ENCODE data around the gene SLC7A6. TPM values are rescaled to one million over a fixed set of nuclear protein-coding genes. Genes with fewer than 3 reads are reported as not detected.

SLC7A6 gene
- total RNA-seq, 1 experiment from 2014 or later = 22.2 TPM

DNA sequence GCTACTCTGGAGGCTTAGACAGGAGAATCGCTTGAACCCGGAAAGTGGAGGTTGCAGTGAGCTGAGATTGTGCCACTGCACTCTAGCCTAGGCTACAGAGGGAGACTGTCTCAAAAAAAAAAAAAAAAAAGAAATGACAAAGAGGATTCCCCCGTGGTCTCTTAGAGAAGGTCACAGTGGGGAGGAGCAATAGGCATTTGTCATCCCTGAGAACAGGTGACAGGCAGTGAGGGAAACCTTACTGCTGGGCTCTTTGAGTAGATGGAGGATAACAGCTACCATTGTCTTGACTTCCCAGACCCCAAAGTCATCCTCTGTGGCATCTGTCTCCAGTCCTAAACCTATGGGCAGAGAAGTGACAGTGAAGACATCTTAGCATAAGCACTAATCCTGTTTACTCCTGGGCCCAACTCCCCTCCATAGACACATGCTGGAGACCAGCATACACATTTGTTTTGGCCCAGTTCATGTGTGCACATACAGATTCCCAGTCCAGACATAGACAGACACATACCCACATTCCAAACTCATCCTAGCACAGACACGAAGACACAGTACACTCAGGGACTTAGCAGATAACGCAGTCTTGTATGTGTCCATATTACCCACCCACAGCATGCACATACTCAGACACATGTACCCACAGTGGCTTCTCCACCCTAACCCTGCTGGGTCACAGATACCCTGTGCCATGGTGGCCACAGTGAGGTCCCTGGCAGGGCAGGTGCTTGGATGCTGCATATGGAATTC is 31.1 kb upstream of the SLC7A6 start:
- DNase-seq (ENCODE audit: low read depth, low spot score) = no peak
- in situ Hi-C loops (cut with HindIII; ENCODE audit: low pct_unique_long_range_greater_than_20kb, low sequenced_read_pairs) = no loop called here

DNA sequence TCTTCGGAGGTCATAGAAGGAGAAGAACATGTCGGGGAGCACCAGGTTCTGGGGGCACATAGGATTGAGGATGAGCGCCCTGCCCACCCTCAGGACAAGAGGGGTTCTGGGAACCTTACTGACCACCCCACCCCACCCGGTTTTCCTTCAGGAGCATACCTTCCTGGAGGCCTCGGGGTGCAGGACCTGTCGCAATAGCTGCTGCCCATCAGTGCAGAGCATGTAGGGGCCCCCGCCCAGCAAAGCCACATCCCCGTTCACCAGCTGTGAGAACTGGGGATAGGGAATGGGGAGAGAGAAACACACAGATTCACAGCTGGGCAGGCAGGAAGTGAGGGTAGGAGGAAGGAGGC is 30.5 kb upstream of the SLC7A6 start:
- in situ Hi-C loops (cut with HindIII; ENCODE audit: low pct_unique_long_range_greater_than_20kb, low sequenced_read_pairs) = no loop called here
- no peak for DNase-seq (ENCODE audit: low read depth, low spot score)

DNA sequence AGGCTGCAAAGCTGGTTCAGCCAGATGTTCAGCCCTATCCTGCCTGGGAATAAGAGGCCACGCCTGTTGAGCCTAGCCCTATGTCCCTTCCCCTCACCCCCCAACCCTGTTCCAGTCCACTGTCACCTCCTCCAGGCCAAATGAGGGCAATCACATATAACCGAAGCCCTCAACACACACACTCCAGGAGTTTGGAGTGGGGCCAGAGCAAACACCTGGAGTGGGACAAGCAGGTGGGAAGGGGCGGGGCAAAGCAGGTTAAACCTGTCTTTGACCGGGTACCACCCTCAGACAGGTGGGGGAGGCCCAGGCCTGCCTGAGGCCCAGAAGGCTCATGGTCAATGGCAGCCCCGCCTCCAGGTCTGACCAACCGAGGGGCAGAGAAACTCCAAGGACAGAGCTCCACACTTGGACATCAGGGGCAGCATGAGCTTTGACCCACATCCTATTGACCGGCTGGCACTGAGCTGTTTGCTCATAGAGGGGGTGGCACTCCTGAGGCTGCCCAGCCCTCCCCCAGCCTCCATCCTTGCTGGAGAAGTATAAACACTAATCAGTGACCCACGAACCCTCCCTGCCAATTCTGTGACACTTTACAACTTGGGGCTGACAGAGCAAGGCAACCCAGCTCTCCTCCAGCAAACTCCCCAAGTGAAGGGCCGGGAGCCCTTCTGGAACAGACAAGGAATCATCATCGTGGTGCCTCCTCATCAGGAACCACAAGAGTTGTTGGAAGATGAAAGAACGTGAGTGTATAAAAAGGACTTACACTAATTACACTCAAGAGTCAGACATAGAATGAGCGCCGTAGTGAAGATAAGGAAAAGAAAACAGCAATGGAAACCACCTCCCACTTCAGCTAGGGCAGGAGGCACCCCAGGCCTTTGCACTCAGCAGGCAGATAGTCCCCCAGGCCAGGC is 29.9 kb upstream of the SLC7A6 start:
- DNase-seq (ENCODE audit: low read depth, low spot score) = no peak
- in situ Hi-C loops (cut with HindIII; ENCODE audit: low pct_unique_long_range_greater_than_20kb, low sequenced_read_pairs) = no loop called here

DNA sequence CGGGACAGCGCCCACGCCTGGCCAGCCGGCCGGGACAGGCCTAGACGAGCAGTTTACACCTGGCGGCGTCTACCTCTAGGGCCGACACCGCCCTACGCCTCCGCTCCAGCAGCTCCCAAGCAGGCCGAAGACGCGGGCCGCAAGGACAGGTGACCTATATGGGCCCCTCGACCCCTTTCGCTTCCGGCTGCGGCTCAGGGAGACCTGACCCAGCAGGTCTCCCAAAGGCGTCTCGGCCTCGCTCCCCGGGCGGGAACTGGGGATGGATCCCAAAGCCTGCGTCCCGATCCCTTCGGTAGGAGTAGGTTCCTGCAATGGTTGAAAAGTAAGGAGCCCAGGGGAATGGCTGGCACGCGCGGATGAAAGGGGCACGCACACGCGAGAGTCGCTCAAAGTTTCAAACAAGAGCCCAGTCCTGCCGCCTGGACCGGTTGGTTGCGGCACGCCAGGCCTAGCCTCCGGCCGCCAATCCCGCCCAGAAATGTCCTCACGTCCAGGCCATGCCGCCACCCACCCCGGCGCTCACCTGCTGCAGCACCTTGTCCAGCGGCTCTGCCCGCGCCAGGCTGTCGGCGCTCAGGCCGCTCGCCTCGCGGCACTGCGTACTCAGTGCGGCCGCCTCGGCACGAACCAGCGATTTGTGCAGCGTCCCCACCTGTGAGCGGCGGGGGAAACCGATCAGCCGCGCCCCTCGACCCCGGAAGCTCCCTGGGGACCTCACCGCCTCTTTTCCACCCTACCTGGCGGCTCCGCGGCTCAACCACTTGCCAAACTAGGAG is 29.0 kb upstream of the SLC7A6 start:
- in situ Hi-C loops (cut with HindIII; ENCODE audit: low pct_unique_long_range_greater_than_20kb, low sequenced_read_pairs) = no loop called here
- DNase-seq (ENCODE audit: low read depth, low spot score) = no peak

DNA sequence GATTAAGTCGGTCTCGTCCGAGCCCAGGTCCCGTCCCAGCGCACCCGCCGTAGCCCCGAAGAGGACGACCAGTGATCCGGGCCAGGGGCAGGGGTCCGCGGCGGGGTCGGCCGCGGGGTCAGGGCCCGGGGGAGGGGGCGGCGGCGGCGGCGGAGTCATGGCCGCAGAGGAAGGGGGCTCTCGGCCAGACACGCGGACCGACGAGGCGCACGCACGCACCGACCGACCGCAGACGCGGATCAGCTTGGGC is 28.5 kb upstream of the SLC7A6 start, which contains the start of gene ESRP2:
Gene ESRP2, minus strand, starts transcription at position 241 of the 250 bp plus-strand sequence. Its CDS starts 82 bp downstream, at position 159.
- no peak for DNase-seq (ENCODE audit: low read depth, low spot score)
- in situ Hi-C loops (cut with HindIII; ENCODE audit: low pct_unique_long_range_greater_than_20kb, low sequenced_read_pairs) = no loop called here

DNA sequence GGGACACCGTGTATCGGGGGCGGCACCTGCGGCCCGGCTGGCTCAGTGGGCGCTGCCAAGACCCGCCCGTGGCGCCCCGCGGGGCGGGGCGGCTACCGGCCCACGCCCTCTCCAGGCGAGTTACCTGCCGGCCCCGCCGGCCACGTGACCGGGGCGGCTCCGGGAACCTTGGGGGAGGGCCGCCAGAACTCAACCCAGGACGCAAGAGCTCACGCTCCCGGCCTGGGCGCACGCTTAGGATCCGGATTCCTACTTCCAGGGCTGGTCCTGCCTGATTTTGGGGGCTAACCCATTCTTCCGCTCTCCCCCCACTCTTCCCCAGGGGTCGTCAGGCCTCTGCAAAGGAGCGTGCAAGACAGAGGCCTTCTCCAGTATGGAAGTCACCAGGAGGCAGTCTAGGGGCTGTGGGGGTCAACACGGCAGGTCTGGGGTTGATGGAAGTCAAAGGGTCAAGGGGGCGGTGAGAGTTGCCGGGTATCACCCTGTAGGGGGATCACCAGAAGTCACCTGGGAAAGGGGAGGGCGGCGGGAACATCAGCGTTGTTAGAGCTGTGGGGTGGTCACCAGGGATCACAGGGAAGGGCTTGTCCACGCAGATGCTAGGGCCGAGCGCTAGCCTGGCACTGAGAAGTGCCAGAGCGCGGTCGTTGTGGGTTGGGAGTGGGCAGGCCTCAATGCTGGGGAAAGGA is 28.0 kb upstream of the SLC7A6 start:
- no peak for DNase-seq (ENCODE audit: low read depth, low spot score)
- in situ Hi-C loops (cut with HindIII; ENCODE audit: low pct_unique_long_range_greater_than_20kb, low sequenced_read_pairs) = no loop called here

DNA sequence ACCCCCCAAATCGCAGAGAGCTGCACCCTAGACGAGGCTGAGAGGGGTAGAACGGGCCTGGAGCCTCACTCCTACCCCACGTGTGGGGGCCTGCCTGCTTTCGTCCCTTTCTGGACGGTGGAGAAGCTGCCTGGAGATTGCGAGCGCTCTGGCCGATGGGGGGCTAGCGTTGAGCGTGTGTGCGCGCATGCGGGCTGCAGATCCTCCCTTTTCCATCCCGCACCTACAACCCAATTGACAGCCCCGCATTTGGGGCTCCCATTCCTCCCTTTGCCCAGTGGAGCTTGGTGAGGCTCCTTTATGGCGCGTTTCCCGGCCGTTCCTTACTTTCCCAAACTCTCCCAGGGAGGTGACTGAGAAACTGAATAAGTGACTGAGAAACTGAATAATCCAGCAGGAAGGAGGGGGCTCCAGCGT is 27.5 kb upstream of the SLC7A6 start:
- DNase-seq (ENCODE audit: low read depth, low spot score) = no peak
- in situ Hi-C loops (cut with HindIII; ENCODE audit: low pct_unique_long_range_greater_than_20kb, low sequenced_read_pairs) = no loop called here

DNA sequence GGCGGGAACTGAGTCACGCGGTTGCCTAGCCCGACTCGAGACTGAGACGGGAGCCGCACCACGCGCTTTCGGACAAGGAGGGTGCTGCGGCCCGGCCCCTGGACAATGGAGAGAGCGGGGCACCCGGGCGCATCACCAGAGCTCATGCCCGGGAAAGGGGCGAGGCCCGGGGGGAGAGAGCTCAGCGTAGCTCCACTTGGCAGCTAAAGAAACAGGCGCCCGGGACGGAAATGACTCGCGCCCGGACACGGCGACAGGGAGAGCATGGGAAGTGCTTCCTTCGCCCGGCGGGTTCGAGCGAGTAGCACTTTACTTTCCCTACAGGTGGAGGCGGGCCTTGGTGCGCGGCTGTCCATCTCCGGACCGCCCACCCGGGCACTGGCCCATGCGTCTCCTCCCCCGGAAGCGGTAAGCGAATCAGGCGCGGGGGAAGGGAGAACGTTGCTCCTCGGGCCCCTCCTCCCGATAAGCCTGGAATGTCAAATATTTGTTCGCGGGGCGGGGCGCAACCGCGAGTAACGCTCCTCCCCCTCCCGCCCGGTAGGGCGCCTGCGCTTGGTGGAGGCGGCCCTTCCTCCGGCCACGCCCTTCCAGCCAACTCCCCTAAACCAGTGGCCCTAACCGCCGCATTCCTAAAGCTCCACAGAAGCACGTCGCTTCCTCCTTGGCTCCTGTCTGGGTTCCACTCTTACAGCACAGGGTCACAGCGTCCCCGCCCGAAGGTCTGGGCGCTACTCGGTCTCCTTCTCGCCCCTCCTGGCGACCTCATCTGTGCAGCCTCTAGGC is 26.9 kb upstream of the SLC7A6 start:
- peak; percentile 95 for DNase-seq (ENCODE audit: low read depth, low spot score)
- in situ Hi-C loops (cut with HindIII; ENCODE audit: low pct_unique_long_range_greater_than_20kb, low sequenced_read_pairs) = no loop called here

DNA sequence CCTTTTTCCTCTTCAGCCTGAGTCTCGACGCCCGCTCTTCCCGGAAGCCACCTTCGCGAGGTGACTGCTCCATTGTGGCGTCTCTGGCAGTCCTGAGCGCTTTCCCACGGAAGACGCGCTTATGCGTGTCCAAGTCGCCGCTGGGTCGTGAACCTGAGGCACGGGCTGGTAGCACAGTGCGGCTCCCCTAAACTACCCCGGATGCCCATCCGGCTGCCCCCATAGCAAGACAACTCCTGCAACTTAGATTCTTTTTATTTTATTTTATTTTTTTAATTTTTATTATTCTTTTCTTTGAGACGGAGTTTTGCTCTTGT is 26.3 kb upstream of the SLC7A6 start:
- in situ Hi-C loops (cut with HindIII; ENCODE audit: low pct_unique_long_range_greater_than_20kb, low sequenced_read_pairs) = no loop called here
- no peak for DNase-seq (ENCODE audit: low read depth, low spot score)

DNA sequence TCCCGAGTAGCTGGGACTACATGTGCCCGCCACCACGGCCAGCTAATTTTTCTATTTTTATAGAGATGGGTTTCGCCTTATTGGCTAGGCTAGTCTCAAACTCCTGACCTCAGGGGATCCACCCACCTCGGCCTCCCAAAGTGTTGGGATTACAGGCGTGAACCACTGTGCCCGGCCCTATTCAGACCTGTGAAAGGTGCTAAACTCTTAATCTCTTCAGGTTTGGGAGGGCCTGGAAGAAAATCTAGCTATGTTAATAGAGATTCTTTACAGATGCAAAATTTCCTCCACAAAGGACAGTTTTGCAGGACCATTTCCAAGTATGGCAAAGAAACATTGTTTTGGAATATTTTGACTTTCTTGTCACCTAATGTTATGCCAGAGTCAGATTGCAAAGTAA is 22.2 kb upstream of the SLC7A6 start:
- in situ Hi-C loops (cut with HindIII; ENCODE audit: low pct_unique_long_range_greater_than_20kb, low sequenced_read_pairs) = no loop called here

DNA sequence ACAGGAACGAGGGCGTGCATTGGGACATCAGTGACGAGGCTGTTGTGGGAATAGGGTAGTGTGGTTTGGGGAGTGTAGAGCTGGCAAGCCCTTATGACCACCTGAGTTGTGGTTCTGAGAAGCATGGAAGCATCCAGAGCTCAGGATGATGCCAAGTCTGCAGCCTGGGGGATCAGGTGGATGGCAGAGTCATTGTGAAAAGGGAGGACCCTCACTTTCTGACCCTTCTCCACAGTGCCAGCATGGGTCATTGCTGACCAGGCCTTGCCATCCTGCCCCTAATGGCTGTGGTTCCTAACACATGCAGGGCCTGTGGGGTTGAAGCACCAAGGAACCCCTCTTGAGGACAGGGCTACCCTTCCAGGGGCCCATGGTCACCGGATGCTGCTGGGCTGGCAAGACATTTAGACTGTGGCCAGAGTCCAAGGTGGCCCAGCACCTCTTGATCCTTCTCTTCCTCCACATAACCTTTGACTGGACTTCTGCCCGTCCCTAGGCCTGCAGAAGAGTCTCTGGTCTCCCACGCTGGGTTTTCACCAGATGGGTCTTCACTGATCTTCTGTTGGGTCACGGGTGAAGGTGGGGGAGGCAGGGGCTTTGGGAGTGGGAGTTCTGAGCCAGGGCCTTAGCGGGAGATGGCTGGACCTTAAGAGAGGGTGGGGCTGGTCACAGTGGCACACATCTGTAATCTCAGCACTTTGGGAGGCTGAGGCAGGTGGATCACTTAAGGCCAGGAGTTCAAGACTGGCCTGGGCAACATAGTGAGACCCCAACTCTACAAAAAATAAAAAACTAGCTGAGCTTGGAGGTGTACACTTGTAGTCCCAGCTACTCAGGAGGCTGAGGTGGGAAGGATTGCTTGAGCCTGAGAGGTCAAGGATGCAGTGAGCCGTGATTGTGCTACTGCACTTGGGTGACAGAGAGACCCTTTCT is 21.1 kb upstream of the SLC7A6 start:
- DNase-seq (ENCODE audit: low read depth, low spot score) = no peak
- in situ Hi-C loops (cut with HindIII; ENCODE audit: low pct_unique_long_range_greater_than_20kb, low sequenced_read_pairs) = no loop called here

More for the DNA sequence above, 22.2 kb upstream of the SLC7A6 start:
- DNase-seq (ENCODE audit: low read depth, low spot score) = no peak

DNA sequence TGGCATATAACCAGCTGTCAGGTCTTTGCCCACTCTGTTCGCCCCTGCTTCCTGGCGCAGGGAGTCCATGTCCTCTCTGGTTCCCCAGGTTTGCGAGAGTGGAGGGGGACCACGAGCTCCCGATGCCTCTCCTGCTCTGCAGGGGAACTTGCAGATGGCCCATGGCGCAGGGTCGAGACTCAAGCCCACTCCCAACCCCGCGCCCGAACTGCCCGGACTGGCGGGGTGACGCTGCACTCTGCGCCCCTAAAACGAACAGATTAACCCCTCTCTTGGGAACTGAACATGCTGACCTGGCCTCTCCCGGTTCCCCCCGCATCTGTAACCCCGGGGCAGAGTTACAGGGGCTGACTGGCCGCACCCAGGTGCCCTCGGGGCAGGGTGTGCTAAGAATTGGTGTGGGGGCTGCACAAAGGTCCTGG is 19.8 kb upstream of the SLC7A6 start:
- in situ Hi-C loops (cut with HindIII; ENCODE audit: low pct_unique_long_range_greater_than_20kb, low sequenced_read_pairs) = no loop called here
- DNase-seq (ENCODE audit: low read depth, low spot score) = no peak

DNA sequence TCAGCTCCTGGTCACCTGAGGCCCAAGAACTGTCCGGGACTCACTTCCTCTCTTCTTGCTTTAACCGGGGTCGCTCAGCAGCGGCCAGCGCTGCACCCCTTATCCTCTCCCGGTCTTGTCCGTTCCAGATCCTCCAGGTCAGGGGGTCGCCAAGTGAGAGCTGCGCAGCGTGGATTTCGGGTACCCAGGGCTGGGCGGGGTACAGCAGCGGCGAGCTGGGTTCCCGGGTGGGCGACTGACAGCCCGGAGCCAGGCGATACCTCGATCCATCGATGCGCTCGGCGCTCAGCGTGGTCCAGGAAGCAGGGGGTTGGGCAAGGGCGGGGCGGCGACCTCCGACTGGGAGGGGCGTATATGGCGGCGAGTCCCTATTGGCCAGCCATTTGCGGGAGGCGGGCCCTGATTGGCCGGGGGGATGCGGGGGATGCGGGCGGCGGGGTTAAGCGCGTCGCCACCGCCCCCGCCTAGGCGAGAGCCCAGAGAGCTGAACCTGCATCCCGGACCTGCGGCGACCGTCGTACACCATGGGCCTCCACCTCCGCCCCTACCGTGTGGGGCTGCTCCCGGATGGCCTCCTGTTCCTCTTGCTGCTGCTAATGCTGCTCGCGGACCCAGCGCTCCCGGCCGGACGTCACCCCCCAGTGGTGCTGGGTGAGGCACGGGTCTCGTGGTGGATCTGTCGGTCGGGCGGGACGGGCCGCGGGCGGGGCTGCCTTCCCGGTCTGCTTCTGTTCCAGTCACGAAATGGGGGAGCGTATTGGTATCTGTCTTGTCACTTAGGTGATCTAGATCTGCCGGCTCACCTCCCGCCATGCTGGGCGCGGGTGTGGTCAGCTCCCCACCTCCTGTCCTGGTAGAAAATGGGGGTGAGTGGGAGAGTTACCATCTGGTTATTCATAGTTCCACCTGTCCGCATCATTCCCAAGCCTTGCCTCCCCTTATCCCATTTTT is 19.1 kb upstream of the SLC7A6 start, which contains the start of gene PLA2G15:
Gene PLA2G15, plus strand, starts transcription at position 471 of the 951 bp plus-strand sequence. Its CDS starts 54 bp downstream, at position 525.
- DNase-seq (ENCODE audit: low read depth, low spot score) = peak; percentile 85
- in situ Hi-C loops (cut with HindIII; ENCODE audit: low pct_unique_long_range_greater_than_20kb, low sequenced_read_pairs) = no loop called here

DNA sequence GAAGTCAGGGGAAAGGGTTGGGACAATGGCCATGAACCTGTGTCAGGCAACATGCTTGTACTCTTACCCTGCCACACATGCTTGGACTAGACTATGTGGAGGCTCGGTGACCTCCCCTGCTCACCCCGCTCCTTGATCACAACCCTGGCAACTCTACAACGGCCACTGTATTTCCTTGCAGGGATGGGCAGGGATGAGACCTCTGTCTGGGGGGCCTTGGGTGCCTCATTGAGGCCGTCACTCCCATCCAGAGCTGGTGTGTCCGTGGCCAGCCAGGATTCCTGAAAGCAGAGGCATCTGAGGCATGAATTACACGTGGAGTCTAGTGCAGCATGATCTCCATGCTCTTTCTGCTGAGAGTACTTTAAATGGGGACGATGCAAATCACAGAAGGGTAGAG is 18.2 kb upstream of the SLC7A6 start:
- in situ Hi-C loops (cut with HindIII; ENCODE audit: low pct_unique_long_range_greater_than_20kb, low sequenced_read_pairs) = no loop called here
- DNase-seq (ENCODE audit: low read depth, low spot score) = no peak

DNA sequence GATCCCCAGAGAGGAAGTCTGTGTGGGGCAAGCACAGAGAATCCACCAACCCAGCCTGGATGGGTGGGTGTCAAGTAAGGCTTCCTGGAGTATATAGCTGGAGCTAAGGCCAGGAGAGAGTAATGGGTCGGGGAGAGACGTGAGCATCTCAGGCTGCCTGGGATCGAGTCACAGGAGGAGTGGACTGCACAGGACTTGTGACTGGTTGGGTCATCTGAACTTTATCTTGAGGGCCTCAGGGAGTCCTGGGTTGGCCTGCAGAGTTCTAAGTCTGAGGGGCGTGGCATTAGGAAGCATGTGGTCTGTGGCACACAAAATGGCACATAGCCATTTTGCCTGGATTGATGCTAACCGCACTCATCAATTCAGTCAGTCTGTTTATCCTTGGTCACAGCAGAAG is 17.7 kb upstream of the SLC7A6 start:
- no peak for DNase-seq (ENCODE audit: low read depth, low spot score)
- in situ Hi-C loops (cut with HindIII; ENCODE audit: low pct_unique_long_range_greater_than_20kb, low sequenced_read_pairs) = no loop called here

Measured in SK-MEL-5 (cell line).